MV-4-11 (cell line): Measurements from ENCODE around the gene HIGD1A.
A peak's percentile ranks its signal among the peaks of the same experiment; 100 is the strongest.
"Not testable (repeated sequence)": the region's sequence is repeated elsewhere in the genome, so short reads cannot be mapped to it uniquely, and the experiment has no call there.

Source experiments
- DNase-seq: peaks from one replicate; lab custom pipeline; 2025; lab: John Stamatoyannopoulos, UW

HIGD1A gene

GRCh38 chr3:42829083-42829627 lies 24.9 kb upstream of the HIGD1A start:
- no peak for DNase-seq

- DNase-seq: no peak
These were observed 23.4 kb upstream of the HIGD1A start for GRCh38 chr3:42827654-42828053.

GRCh38 chr3:42827023-42827422 lies 22.7 kb upstream of the HIGD1A start:
- DNase-seq: no peak

GRCh38 chr3:42826141-42826540 lies 21.9 kb upstream of the HIGD1A start:
- DNase-seq: peak; percentile 34

- no peak for DNase-seq
These were observed 19.1 kb upstream of the HIGD1A start for GRCh38 chr3:42823351-42823750.

- no peak for DNase-seq
These were observed 18.5 kb upstream of the HIGD1A start for GRCh38 chr3:42822828-42823227.

GRCh38 chr3:42820746-42821051 lies 16.4 kb upstream of the HIGD1A start:
- DNase-seq: no peak

- DNase-seq: no peak
These were observed 15.2 kb upstream of the HIGD1A start for GRCh38 chr3:42819351-42819965.

GRCh38 chr3:42815826-42816225 lies 11.5 kb upstream of the HIGD1A start:
- peak; percentile 30 for DNase-seq

GRCh38 chr3:42814914-42815507 lies 10.7 kb upstream of the HIGD1A start:
- no peak for DNase-seq

- no peak for DNase-seq
These were observed 10.0 kb upstream of the HIGD1A start for GRCh38 chr3:42814246-42814645.

- DNase-seq: peak; percentile 84
These were observed 7.0 kb upstream of the HIGD1A start for GRCh38 chr3:42811118-42811883.

GRCh38 chr3:42810706-42811105 lies 6.4 kb upstream of the HIGD1A start:
- DNase-seq: not testable (repeated sequence)

GRCh38 chr3:42809202-42809601 lies 4.9 kb upstream of the HIGD1A start, which contains the start of gene ACKR2:
Gene ACKR2, plus strand, starts transcription at chr3:42809445. Its CDS starts 55,058 bp downstream, at chr3:42864503.
- DNase-seq: no peak

- no peak for DNase-seq
These were observed 3.6 kb upstream of the HIGD1A start for GRCh38 chr3:42807929-42808328.

GRCh38 chr3:42805141-42805821 lies 991 bp upstream of the HIGD1A start:
- no peak for DNase-seq

- DNase-seq: no peak
These were observed 492 bp upstream of the HIGD1A start for GRCh38 chr3:42804831-42805132.

GRCh38 chr3:42803414-42804105 lies 730 bp downstream of the HIGD1A start:
- peak; percentile 5 for DNase-seq

- DNase-seq: no peak
These were observed 1.3 kb downstream of the HIGD1A start for GRCh38 chr3:42802876-42803413.

GRCh38 chr3:42801784-42802183 lies 2.5 kb downstream of the HIGD1A start:
- no peak for DNase-seq

GRCh38 chr3:42801048-42801620 lies 3.2 kb downstream of the HIGD1A start:
- DNase-seq: no peak
